Large intestine (tissue), 3 donors: Measurements from ENCODE around the gene OLA1. TPM values are rescaled to one million over a fixed set of nuclear protein-coding genes. Genes with fewer than 3 reads are reported as not detected.

Experiments used
- DNase-seq, 2 donors: peaks; one replicate each; pipeline versions ENCODE4 v3.0.0 to v3.0.0-alpha.2; 2013
- H3K27ac ChIP-seq: one replicate; pipeline ENCODE4 v1.5.1; 2013; ENCODE audit warnings: low read length
- H3K27me3 ChIP-seq: 2 replicates; pipeline ENCODE4 v1.6.1; 2013; ENCODE audit warnings: low read length; ENCODE audit not compliant: control insufficient read depth, insufficient read depth
- H3K36me3 ChIP-seq: 2 replicates; pipeline ENCODE4 v1.6.1; 2013; ENCODE audit warnings: low read length; ENCODE audit not compliant: control insufficient read depth, insufficient read depth
- H3K4me1 ChIP-seq: one replicate; pipeline ENCODE4 v1.6.1; 2013; ENCODE audit warnings: low read length; ENCODE audit not compliant: control insufficient read depth, insufficient read depth
- H3K4me3 ChIP-seq: one replicate; pipeline ENCODE4 v1.5.1; 2013; ENCODE audit warnings: low read length
- H3K9me3 ChIP-seq: one replicate; pipeline ENCODE4 v1.6.1; 2013; ENCODE audit warnings: mild to moderate bottlenecking, low read depth, low read length, moderate library complexity; ENCODE audit not compliant: control insufficient read depth
- WGBS: methylation state at CpG from one replicate; pipeline ENCODE4 v1.1.5; 2013; ENCODE audit warnings: low lambda C conversion rate; ENCODE audit not compliant: insufficient coverage; 5-methylcytosine and 5-hydroxymethylcytosine counted together
- polyA plus RNA-seq: library from polyadenylated mRNA; unstranded; fragments of 120-200 nt; gene quantifications from one replicate; pipeline ENCODE4 v1.2.1, GENCODE V29; 2013

The OLA1 gene
- polyA plus RNA-seq, 1 donor: 150 TPM

DNA sequence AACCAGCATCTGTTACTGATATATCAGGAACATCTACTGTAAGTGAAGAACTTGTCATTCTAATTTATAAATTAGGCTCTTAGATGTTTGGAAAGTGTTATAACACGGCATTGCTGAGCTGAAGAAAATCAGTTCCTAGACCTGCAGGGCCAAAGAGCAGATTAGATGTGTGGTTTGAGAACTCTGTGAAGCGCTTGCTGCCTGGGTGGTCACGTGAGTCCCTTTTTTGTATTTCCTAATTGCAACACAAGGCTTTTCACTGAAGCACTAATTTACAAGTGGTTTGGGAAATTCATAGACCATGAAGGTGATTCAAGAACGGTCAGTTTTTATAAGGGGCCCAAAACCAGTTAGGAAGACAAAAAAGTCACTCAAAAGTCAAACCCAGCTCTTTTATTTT lies 176.3 kb downstream of the OLA1 start:
- 82% methylated on average over 2 of the region's 4 CpGs for WGBS
- no peaks in the 10 kb centered on the region for H3K9me3 ChIP-seq
- H3K4me3 ChIP-seq: no peak overlapping the region
- H3K27me3 ChIP-seq: no peaks in the 10 kb centered on the region
- peaks cover 6% of the 10 kb centered on the region for H3K36me3 ChIP-seq
- H3K27ac ChIP-seq: no peak overlapping the region
- DNase-seq: no peak
- peaks cover 6% of the 10 kb centered on the region for H3K4me1 ChIP-seq

- no peak overlapping the region for H3K4me3 ChIP-seq
- no peaks in the 10 kb centered on the region for H3K9me3 ChIP-seq
- WGBS: 100% methylated on average over 2 of the region's 3 CpGs
- no peak for DNase-seq
- H3K4me1 ChIP-seq: peaks cover 5% of the 10 kb centered on the region
- H3K36me3 ChIP-seq: peaks cover 6% of the 10 kb centered on the region
- no peaks in the 10 kb centered on the region for H3K27me3 ChIP-seq
- H3K27ac ChIP-seq: no peak overlapping the region
Observed at GRCh38 chr2:174071321-174071720, 177.0 kb downstream of the OLA1 start.

DNA sequence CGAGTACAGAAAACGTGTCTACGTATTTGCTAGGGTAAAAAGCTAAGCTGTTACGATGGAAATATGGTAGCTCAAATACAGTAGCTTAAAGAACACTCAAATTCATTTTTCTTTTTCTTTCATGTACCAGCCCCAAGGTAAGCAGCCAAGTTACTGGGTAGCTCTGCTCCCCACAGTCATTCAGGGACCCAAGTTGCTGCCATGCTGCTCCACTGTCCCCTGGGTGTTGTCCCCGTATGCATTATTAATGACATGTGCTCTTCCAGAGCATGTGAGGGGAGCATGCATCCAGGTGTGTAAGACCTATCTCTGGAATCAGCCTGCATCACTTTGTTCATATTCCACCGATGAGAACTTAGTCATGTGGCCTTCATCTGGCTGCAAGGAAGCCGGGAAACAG lies 178.1 kb downstream of the OLA1 start:
- no peaks in the 10 kb centered on the region for H3K4me1 ChIP-seq
- H3K27ac ChIP-seq: no peak overlapping the region
- DNase-seq: no peak
- no CpG with 5 or more reads among the region's 7 CpGs for WGBS
- H3K27me3 ChIP-seq: no peaks in the 10 kb centered on the region
- no peaks in the 10 kb centered on the region for H3K9me3 ChIP-seq
- peaks cover 6% of the 10 kb centered on the region for H3K36me3 ChIP-seq
- no peak overlapping the region for H3K4me3 ChIP-seq

DNA sequence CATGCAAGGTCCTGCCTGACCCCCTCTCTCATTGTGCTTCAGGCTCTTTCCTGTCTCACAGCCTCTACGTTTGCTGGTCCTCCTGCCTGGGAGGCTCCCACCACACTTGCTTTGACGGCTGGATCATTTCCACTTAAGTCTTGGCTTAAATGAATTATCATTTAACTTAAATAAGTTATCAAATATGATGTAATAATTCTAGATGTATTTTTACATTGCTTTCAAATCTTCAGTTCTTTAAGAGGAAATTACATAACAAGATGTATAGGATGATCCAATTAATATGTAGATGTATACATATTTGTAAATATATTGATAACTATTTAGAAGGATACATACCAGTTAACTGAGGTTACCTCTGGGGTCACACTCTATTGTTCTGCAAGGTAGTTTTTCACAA lies 180.5 kb downstream of the OLA1 start:
- Histone ChIP-seq H3K9me3 (no peaks in the 10 kb centered on the region), H3K27me3 (no peaks in the 10 kb centered on the region), H3K27ac (no peak overlapping the region), H3K4me1 (no peaks in the 10 kb centered on the region), H3K4me3 (no peak overlapping the region), H3K36me3 (no peaks in the 10 kb centered on the region)
- no CpG with 5 or more reads among the region's 2 CpGs for WGBS
- DNase-seq: no peak

DNA sequence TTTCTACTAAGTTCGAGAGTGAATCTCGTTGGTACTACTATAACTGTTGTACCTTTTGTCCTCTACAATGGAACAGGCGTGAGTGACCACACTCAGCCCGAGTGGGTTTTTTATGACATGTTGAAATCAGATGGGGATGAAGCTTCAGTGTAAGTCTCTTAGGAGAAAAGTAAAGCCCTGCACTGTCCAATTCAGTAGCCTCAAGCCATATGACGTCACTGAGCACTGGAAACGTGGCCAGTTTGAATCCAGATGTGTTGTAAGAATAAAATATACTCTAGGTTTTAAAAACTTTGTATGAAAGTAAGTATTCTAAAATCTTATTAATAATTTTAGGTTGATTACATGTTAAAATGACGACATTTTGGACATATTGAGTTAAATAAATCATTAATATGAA lies 181.5 kb downstream of the OLA1 start:
- H3K4me3 ChIP-seq: no peak overlapping the region
- 100% methylated on average over 1 of the region's 7 CpGs for WGBS
- no peaks in the 10 kb centered on the region for H3K9me3 ChIP-seq
- no peaks in the 10 kb centered on the region for H3K4me1 ChIP-seq
- no peak for DNase-seq
- H3K36me3 ChIP-seq: no peaks in the 10 kb centered on the region
- no peaks in the 10 kb centered on the region for H3K27me3 ChIP-seq
- H3K27ac ChIP-seq: no peak overlapping the region

DNA sequence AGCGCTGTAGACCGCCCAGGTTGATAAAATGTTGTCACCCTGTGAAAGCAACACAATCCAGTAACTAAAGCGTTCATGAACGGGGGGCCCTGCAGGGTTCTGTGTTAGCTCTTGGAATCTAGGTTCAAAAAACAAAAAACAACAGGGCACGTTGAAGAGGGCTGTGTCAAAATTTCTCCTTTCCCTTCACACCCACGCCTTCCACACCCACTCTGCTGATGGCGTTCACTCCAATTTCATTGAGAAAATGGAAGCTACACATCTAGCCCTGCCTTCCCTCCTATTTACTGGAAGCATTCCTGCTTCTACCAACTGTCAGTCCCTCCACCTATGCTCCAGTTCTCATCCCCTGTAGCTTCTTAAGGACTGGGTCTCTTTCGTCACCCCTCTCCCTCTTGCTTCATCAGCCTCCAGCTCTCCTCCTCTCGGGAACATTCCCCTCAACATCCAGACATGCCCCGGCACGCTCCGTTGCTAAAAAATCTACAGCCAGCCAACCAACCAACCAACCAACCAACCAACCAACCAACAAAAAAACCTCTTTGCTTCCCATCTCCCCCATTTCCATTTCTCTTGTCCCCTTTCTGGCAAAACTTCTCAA lies 184.7 kb downstream of the OLA1 start:
- Histone ChIP-seq H3K4me1 (no peaks in the 10 kb centered on the region), H3K4me3 (no peak overlapping the region), H3K27me3 (no peaks in the 10 kb centered on the region), H3K27ac (no peak overlapping the region), H3K9me3 (no peaks in the 10 kb centered on the region), H3K36me3 (no peaks in the 10 kb centered on the region)
- DNase-seq: no peak
- 93% methylated on average over 3 of the region's 12 CpGs for WGBS

DNA sequence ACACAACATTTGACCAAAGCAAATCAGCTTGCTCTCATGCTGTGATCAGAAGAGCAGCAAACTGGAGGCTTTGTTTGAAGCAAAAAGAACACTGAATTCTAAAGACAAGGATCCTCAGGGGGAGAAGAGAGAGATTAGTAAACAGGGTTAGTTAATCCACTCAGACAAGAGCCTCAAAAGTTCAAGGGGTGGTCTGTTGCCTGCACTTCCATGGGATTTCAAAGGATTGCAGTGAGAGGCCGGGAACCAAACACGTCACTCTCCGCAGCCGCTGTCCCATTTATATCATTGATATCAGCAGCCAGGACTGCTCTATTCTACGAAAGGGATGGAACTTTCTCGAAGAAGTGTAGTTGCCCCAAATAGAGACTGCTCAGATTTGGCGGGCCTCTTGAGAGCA lies 185.4 kb downstream of the OLA1 start:
- Histone ChIP-seq H3K36me3 (no peaks in the 10 kb centered on the region), H3K4me1 (no peaks in the 10 kb centered on the region), H3K27me3 (no peaks in the 10 kb centered on the region), H3K9me3 (no peaks in the 10 kb centered on the region), H3K27ac (no peak overlapping the region), H3K4me3 (no peak overlapping the region)
- 80% methylated on average over 1 of the region's 7 CpGs for WGBS
- no peak for DNase-seq

DNA sequence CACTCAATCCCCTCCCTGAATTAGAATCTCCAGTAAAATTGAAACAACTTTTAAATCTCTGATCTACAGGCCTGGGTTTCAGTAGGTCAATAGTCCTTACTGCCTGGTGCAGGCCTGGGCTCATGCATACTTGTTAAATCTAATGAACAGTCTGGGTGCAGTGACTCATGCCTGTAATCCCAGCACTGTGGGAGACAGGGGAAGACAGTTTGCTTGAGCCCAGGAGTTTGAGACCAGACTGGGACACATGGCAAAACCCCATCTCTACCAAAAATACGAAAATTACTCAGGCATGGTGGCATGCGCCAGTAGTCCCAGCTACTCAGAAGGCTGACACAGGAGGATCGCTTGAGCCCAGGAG lies 188.5 kb downstream of the OLA1 start:
- Histone ChIP-seq H3K4me1 (no peaks in the 10 kb centered on the region), H3K27me3 (no peaks in the 10 kb centered on the region), H3K4me3 (no peak overlapping the region), H3K27ac (no peak overlapping the region), H3K36me3 (no peaks in the 10 kb centered on the region), H3K9me3 (no peaks in the 10 kb centered on the region)
- DNase-seq: no peak
- 100% methylated on average over 1 of the region's 3 CpGs for WGBS

DNA sequence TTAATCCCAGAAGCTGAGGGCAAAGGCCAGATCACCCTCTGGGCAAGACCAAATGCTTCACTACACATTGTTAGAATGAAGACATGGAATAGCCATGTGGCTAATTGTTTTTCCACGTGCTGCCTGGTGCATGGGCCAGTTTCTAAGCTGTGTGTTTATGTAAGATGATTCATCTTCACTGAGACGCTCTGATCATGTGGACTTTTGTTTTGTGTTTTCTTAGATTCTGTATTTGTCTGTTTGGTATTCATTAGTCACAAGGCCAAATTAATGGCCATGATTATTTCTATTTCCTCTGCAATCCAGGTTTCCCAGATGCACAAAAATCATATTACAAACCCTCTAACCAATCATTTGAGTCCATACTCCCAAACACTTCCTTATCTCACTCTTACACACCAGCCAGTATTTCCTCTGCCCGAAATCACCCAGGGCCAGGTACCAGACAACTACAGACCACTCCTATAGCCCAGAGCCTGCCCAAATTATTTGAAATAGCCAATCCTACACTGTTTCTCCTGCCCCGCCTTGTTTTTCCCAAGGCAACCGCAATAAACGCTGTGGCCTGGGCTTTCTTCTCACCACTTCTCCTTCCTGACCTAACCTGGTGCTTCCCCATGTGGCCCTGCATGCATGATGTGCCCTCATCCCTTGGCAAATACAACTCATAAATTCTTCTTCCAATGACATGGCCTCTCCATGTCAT lies 189.0 kb downstream of the OLA1 start:
- H3K9me3 ChIP-seq: no peaks in the 10 kb centered on the region
- H3K27me3 ChIP-seq: no peaks in the 10 kb centered on the region
- DNase-seq: no peak
- H3K4me3 ChIP-seq: no peak overlapping the region
- peaks cover 5% of the 10 kb centered on the region for H3K4me1 ChIP-seq
- no peak overlapping the region for H3K27ac ChIP-seq
- no peaks in the 10 kb centered on the region for H3K36me3 ChIP-seq
- WGBS: 100% methylated on average over 2 of the region's 6 CpGs

- no CpG with 5 or more reads among the region's 1 CpG for WGBS
- Histone ChIP-seq H3K4me1 (peaks cover 13% of the 10 kb centered on the region), H3K4me3 (no peak overlapping the region), H3K9me3 (no peaks in the 10 kb centered on the region), H3K27me3 (no peaks in the 10 kb centered on the region), H3K27ac (no peak overlapping the region), H3K36me3 (no peaks in the 10 kb centered on the region)
- DNase-seq: no peak
Observed at GRCh38 chr2:174058456-174058855, 189.9 kb downstream of the OLA1 start.

DNA sequence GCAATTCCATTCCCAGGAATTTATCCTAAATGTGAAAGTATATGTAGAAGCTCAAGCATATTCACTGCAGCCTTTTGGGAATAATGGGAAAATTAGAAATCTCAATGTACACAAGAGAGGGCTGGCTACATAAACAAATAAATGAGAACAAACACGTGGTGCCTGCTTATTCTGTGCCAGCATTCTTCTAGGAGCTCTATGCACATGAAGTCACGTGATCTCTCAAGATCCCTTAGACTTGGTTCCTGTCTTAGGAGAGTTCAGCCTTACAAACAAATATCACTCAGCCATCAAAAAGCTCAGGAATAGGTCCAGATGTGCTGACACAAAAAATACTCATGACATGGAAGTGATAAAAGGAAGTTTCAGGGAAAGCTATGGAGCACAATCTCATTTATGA lies 190.3 kb downstream of the OLA1 start:
- Histone ChIP-seq H3K4me3 (no peak overlapping the region), H3K36me3 (no peaks in the 10 kb centered on the region), H3K9me3 (no peaks in the 10 kb centered on the region), H3K27me3 (no peaks in the 10 kb centered on the region), H3K27ac (no peak overlapping the region), H3K4me1 (peaks cover 17% of the 10 kb centered on the region)
- DNase-seq: no peak
- WGBS: 80% methylated on average over 1 of the region's 2 CpGs
